Esophagus muscularis mucosa (tissue), 3 donors: ENCODE results near the gene CCDC6.
"Not testable (repeated sequence)": the region's sequence is repeated elsewhere in the genome, so short reads cannot be mapped to it uniquely, and the experiment has no call there.

Experiments used
- POLR2AphosphoS5 ChIP-seq, 2 donors: sonication (generic); formaldehyde crosslinking; IDR thresholded peaks; one replicate each; pipeline ENCODE4 v1.6.1; 2017; ENCODE audit warnings: antibody characterized with exemption in 2 of 2
- TF ChIP-seq, protein P1 (sequence below), 3 experiments: fragments of 200-600 bp in 2 of 3; fragments of 450-650 bp in 1 of 3; sonication (generic) in 2 of 3; IDR thresholded peaks; one replicate each; pipeline ENCODE4 v1.5.1; 2017 to 2019; ENCODE audit warnings: antibody characterized with exemption in 3 of 3, mild to moderate bottlenecking in 2 of 3, moderate library complexity in 1 of 3

DNA sequence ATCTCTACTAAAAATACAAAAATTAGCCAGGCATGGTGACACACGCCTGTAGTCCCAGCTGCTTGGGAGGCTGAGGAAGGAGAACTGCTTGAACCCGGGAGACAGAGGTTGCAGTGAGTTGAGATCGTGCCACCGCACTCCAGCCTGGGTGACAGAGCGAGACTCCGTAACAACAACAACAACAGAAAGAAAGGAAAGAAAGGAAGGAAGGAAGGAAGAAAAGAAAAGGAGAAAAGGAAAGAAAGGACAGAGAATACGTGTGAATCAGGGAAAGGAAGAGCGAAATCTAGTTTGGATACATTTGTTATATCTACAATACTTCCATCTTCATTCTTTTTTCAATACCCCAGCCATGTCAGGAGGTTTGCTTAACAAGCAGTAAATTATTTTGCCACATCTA, 21.5 kb downstream of the CCDC6 start:
- TF ChIP-seq, protein P1, sequence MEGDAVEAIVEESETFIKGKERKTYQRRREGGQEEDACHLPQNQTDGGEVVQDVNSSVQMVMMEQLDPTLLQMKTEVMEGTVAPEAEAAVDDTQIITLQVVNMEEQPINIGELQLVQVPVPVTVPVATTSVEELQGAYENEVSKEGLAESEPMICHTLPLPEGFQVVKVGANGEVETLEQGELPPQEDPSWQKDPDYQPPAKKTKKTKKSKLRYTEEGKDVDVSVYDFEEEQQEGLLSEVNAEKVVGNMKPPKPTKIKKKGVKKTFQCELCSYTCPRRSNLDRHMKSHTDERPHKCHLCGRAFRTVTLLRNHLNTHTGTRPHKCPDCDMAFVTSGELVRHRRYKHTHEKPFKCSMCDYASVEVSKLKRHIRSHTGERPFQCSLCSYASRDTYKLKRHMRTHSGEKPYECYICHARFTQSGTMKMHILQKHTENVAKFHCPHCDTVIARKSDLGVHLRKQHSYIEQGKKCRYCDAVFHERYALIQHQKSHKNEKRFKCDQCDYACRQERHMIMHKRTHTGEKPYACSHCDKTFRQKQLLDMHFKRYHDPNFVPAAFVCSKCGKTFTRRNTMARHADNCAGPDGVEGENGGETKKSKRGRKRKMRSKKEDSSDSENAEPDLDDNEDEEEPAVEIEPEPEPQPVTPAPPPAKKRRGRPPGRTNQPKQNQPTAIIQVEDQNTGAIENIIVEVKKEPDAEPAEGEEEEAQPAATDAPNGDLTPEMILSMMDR (IDR thresholded peaks at IDR 0.05): not testable (repeated sequence)
- TF ChIP-seq POLR2AphosphoS5 (IDR thresholded peaks at IDR 0.05): not testable (repeated sequence)
